Measurements from ENCODE around the gene DNLZ.
A peak's percentile ranks its signal among the peaks of the same experiment; 100 is the strongest.

DNLZ gene

GRCh38 chr9:136397643-136398042 lies 34.1 kb upstream of the DNLZ start:
- no peak for DNase-seq (ENCODE audit: low read depth in 2 of 3, low spot score in 1 of 3)

GRCh38 chr9:136396219-136396515 lies 32.6 kb upstream of the DNLZ start:
- no peak for DNase-seq (ENCODE audit: low read depth in 2 of 3, low spot score in 1 of 3)

- DNase-seq (ENCODE audit: low read depth in 2 of 3, low spot score in 1 of 3): no peak
Observed at GRCh38 chr9:136395345-136396218, 32.0 kb upstream of the DNLZ start.

- DNase-seq (ENCODE audit: low read depth in 2 of 3, low spot score in 1 of 3): no peak
Observed at GRCh38 chr9:136395020-136395340, 31.4 kb upstream of the DNLZ start.

- DNase-seq (ENCODE audit: low read depth in 2 of 3, low spot score in 1 of 3): no peak
Observed at GRCh38 chr9:136394312-136395019, 30.9 kb upstream of the DNLZ start.

- no peak for DNase-seq (ENCODE audit: low read depth in 2 of 3, low spot score in 1 of 3)
Observed at GRCh38 chr9:136393531-136393930, 30.0 kb upstream of the DNLZ start.

- DNase-seq (ENCODE audit: low read depth in 2 of 3, low spot score in 1 of 3): no peak
Observed at GRCh38 chr9:136392538-136393449, 29.2 kb upstream of the DNLZ start.

- DNase-seq (ENCODE audit: low read depth in 2 of 3, low spot score in 1 of 3): no peak
Observed at GRCh38 chr9:136391737-136392537, 28.4 kb upstream of the DNLZ start.

GRCh38 chr9:136389396-136389795 lies 25.9 kb upstream of the DNLZ start:
- DNase-seq (ENCODE audit: low read depth in 2 of 3, low spot score in 1 of 3): no peak

GRCh38 chr9:136387217-136387616 lies 23.7 kb upstream of the DNLZ start:
- DNase-seq (ENCODE audit: low read depth in 2 of 3, low spot score in 1 of 3): no peak

GRCh38 chr9:136386018-136386417 lies 22.5 kb upstream of the DNLZ start:
- DNase-seq (ENCODE audit: low read depth in 2 of 3, low spot score in 1 of 3): no peak

GRCh38 chr9:136385015-136385414 lies 21.5 kb upstream of the DNLZ start:
- peak in 2 of 3 donors; percentile 34 to 37 for DNase-seq (ENCODE audit: low read depth in 2 of 3, low spot score in 1 of 3)

GRCh38 chr9:136383436-136383835 lies 19.9 kb upstream of the DNLZ start:
- no peak for DNase-seq (ENCODE audit: low read depth in 2 of 3, low spot score in 1 of 3)

- no peak for DNase-seq (ENCODE audit: low read depth in 2 of 3, low spot score in 1 of 3)
Observed at GRCh38 chr9:136381966-136382513, 18.5 kb upstream of the DNLZ start.

GRCh38 chr9:136381311-136381710 lies 17.8 kb upstream of the DNLZ start:
- no peak for DNase-seq (ENCODE audit: low read depth in 2 of 3, low spot score in 1 of 3)

- DNase-seq (ENCODE audit: low read depth in 2 of 3, low spot score in 1 of 3): no peak
Observed at GRCh38 chr9:136380381-136380780, 16.8 kb upstream of the DNLZ start.

- no peak for DNase-seq (ENCODE audit: low read depth in 2 of 3, low spot score in 1 of 3)
Observed at GRCh38 chr9:136379891-136380290, 16.3 kb upstream of the DNLZ start.

GRCh38 chr9:136379401-136379800 lies 15.9 kb upstream of the DNLZ start:
- no peak for DNase-seq (ENCODE audit: low read depth in 2 of 3, low spot score in 1 of 3)

GRCh38 chr9:136379003-136379287 lies 15.4 kb upstream of the DNLZ start:
- no peak for DNase-seq (ENCODE audit: low read depth in 2 of 3, low spot score in 1 of 3)

- DNase-seq (ENCODE audit: low read depth in 2 of 3, low spot score in 1 of 3): no peak
Observed at GRCh38 chr9:136378170-136379002, 14.8 kb upstream of the DNLZ start.

Measured in stimulated activated CD4-positive, alpha-beta T cell treated with anti-CD3 and anti-CD28 coated beads, Interleukin-12 subunit alpha, Interleukin-12 subunit beta, amount 100 ng/mL, for 48 hours (primary cell).